ENCODE data around the gene TCF7L2. TPM values are rescaled to one million over a fixed set of nuclear protein-coding genes. Genes with fewer than 3 reads are reported as not detected.
A peak's percentile ranks its signal among the peaks of the same experiment; 100 is the strongest.

The TCF7L2 gene
- total RNA-seq, 2 donors from 2014 or later = 9.1 to 25.7 TPM

GRCh38 chr10:113125612-113126011, 175.6 kb downstream of the TCF7L2 start:
- ATAC-seq (no peak), DNase-seq (no peak)
- Histone ChIP-seq H3K4me1 (peaks cover 9% of the 10 kb centered on the region), H3K36me3 (replicated peaks in 1 of 2; ENCODE audit: insufficient read depth in 1 of 2, low read depth in 2 of 2) (no peaks in the 10 kb centered on the region), H3K9me3 (no peaks in the 10 kb centered on the region), H3K27me3 (no peaks in the 10 kb centered on the region), H3K4me3 (no peak overlapping the region), H3K27ac (no peak overlapping the region)
- TF ChIP-seq CTCF (IDR thresholded peaks at IDR 0.05) (no peak), POLR2A (IDR thresholded peaks at IDR 0.05) (no peak)
- WGBS, 2 donors = 93 to 97% methylated on average over 6 of the region's 6 CpGs
- intact Hi-C loops (cut with DNase I) = loop anchor here (10.0 kb wide), 1 partner anchor 561 kb away; no protein-coding TSS in a partner anchor

GRCh38 chr10:113126229-113127201, 176.5 kb downstream of the TCF7L2 start:
- intact Hi-C loops (cut with DNase I) = loop anchor here (10.0 kb wide), 1 partner anchor 562 kb away; no protein-coding TSS in a partner anchor
- Histone ChIP-seq H3K27ac (peak overlapping the region in 1 of 4 donors; percentile 24), H3K4me3 (no peak overlapping the region), H3K9me3 (no peaks in the 10 kb centered on the region), H3K36me3 (replicated peaks in 1 of 2; ENCODE audit: insufficient read depth in 1 of 2, low read depth in 2 of 2) (no peaks in the 10 kb centered on the region), H3K4me1 (peaks cover 9% of the 10 kb centered on the region), H3K27me3 (no peaks in the 10 kb centered on the region)
- WGBS, 2 donors = 6 to 10% methylated on average over 31 to 53 of the region's 53 CpGs
- peak; percentile 18 to 97 (median 90) for TF ChIP-seq CTCF (IDR thresholded peaks at IDR 0.05)
- TF ChIP-seq POLR2A (IDR thresholded peaks at IDR 0.05) = no peak
- peak; percentile 65 to 82 (median 74) for DNase-seq
- ATAC-seq = peak; percentile 96

- DNase-seq (no peak), ATAC-seq (no peak)
- TF ChIP-seq POLR2A (IDR thresholded peaks at IDR 0.05) (no peak), CTCF (IDR thresholded peaks at IDR 0.05) (no peak)
- H3K4me3 ChIP-seq = no peak overlapping the region
- peaks cover 9% of the 10 kb centered on the region for H3K4me1 ChIP-seq
- H3K27ac ChIP-seq = no peak overlapping the region
- WGBS, 2 donors = 75 to 81% methylated on average over 11 of the region's 11 CpGs
- H3K27me3 ChIP-seq = no peaks in the 10 kb centered on the region
- no peaks in the 10 kb centered on the region for H3K9me3 ChIP-seq
- intact Hi-C loops (cut with DNase I) = loop anchor here (10.0 kb wide), 1 partner anchor 563 kb away; no protein-coding TSS in a partner anchor
- no peaks in the 10 kb centered on the region for H3K36me3 ChIP-seq (replicated peaks in 1 of 2; ENCODE audit: insufficient read depth in 1 of 2, low read depth in 2 of 2)
Measured at GRCh38 chr10:113127261-113127900, 177.3 kb downstream of the TCF7L2 start.

- Histone ChIP-seq H3K27ac (no peak overlapping the region), H3K4me1 (peaks cover 12% of the 10 kb centered on the region), H3K9me3 (no peaks in the 10 kb centered on the region), H3K27me3 (no peaks in the 10 kb centered on the region), H3K36me3 (replicated peaks in 1 of 2; ENCODE audit: insufficient read depth in 1 of 2, low read depth in 2 of 2) (no peaks in the 10 kb centered on the region), H3K4me3 (no peak overlapping the region)
- intact Hi-C loops (cut with DNase I) = loop anchor here (10.0 kb wide), 1 partner anchor 563 kb away; no protein-coding TSS in a partner anchor
- DNase-seq (no peak), ATAC-seq (no peak)
- WGBS, 2 donors = 96 to 98% methylated on average over 6 of the region's 6 CpGs
- no peak for TF ChIP-seq CTCF (IDR thresholded peaks at IDR 0.05)
Measured at GRCh38 chr10:113127901-113128283, 177.8 kb downstream of the TCF7L2 start.

Data from body of pancreas (tissue), 4 donors.